ENCODE measurements around the gene ATP6V0E1. TPM values are rescaled to one million over a fixed set of nuclear protein-coding genes. Genes with fewer than 3 reads are reported as not detected.

Gene ATP6V0E1
- total and polyA plus RNA-seq, 2 of the 4 experiments (the other 2 are of a cell fraction), result 258 to 277 TPM

GRCh38 chr5:173035904-173036707, 52.5 kb downstream of the ATP6V0E1 start:
- Histone ChIP-seq H3K14ac (replicated peaks; ENCODE audit: low read depth, low read length) (no peak overlapping the region; the same call in none of the 2 replicates), H4K91ac (ENCODE audit: insufficient read depth, low read depth, low read length) (peak overlapping the region; percentile 14), H2BK15ac (ENCODE audit: low read depth, low read length) (no peak overlapping the region), H4K8ac (ENCODE audit: low read depth in 2 of 2, low read length in 2 of 2) (peak overlapping the region; percentile 50 to 81; a peak in 3 of 4 replicates), H2BK120ac (ENCODE audit: low read depth, low read length) (peak overlapping the region; percentile 2; the same call in 1 of the 2 replicates), H3K4ac (ENCODE audit: low read depth, low read length) (peak overlapping the region; percentile 45), H3K79me1 (ENCODE audit: low read depth in 1 of 2, low read length in 2 of 2) (peaks cover 25 to 36% of the 10 kb centered on the region in 2 experiments), H4K5ac (ENCODE audit: low read depth, low read length) (peak overlapping the region; percentile 1; the same call in 1 of the 2 replicates), H3K4me1 (ENCODE audit: control insufficient read depth, insufficient read depth, low read length) (peaks cover 9% of the 10 kb centered on the region), H3K9me1 (ENCODE audit: insufficient read depth, low read length) (peaks cover 15% of the 10 kb centered on the region), H3K9me3 (ENCODE audit: control insufficient read depth, insufficient read depth, low read length) (peaks cover 7% of the 10 kb centered on the region), H3K18ac (ENCODE audit: low read depth, low read length) (peak overlapping the region; percentile 94), H2AFZ (replicated peaks; ENCODE audit: low read length, poor library complexity) (no peak overlapping the region), H3K4me3 (ENCODE audit: insufficient read depth, low read depth, low read length) (no peak overlapping the region), H3K9ac (ENCODE audit: low read depth, low read length) (no peak overlapping the region), H3K4me2 (ENCODE audit: low read depth, low read length) (no peak overlapping the region; the same call in 1 of the 2 replicates), H3K56ac (ENCODE audit: extremely low read depth, insufficient read depth, low read length) (no peak overlapping the region), H3K23ac (ENCODE audit: low read depth, low read length) (no peak overlapping the region), H3K27me3 (ENCODE audit: control insufficient read depth, insufficient read depth, low read length) (no peaks in the 10 kb centered on the region), H3K27ac (ENCODE audit: insufficient read depth, low read length) (peak overlapping the region; percentile 73; the same call in 1 of the 2 replicates), H2AK9ac (replicated peaks; ENCODE audit: low read depth, low read length, poor library complexity) (no peak overlapping the region), H2BK5ac (ENCODE audit: low read depth, low read length, poor library complexity, severe bottlenecking) (peak overlapping the region; percentile 1), H2AK5ac (ENCODE audit: low read depth, low read length) (peak overlapping the region; percentile 47), H4K20me1 (ENCODE audit: insufficient read depth, low read length) (peaks cover 3% of the 10 kb centered on the region; the same call in 1 of the 2 replicates), H3K36me3 (ENCODE audit: control insufficient read depth, insufficient read depth, low read length) (peaks cover 17% of the 10 kb centered on the region), H2BK20ac (ENCODE audit: low read depth, low read length) (peak overlapping the region; percentile 41; the same call in 1 of the 2 replicates)
- ChIA-PET POLR2A (ENCODE audit: unreplicated experiment) (no interaction called here), CTCF (interaction anchor here (0.6 kb wide), 1 partner anchor 129 kb away, joined by 3 read pairs; no protein-coding TSS in a partner anchor)
- in situ Hi-C loops (cut with MboI; ENCODE audit: low sequenced_read_pairs) (no loop called here), dilution Hi-C loops (cut with HindIII; ENCODE audit: low sequenced_read_pairs, unreplicated experiment) (no loop called here), intact Hi-C loops (cut with micrococcal nuclease) (no loop called here)
- BruUV-seq (replicated peaks), result no TSS peak
- WGBS, 2 experiments (ENCODE audit: extremely low coverage in 2 of 2, insufficient read length in 1 of 2), result 84% methylated on average over 4 of the region's 24 CpGs; no CpG with 5 or more reads in 1 of the 2 experiments
- TF ChIP-seq RAD21 (IDR thresholded peaks at IDR 0.05; ENCODE audit: low read length), result no peak
- ATAC-seq (ENCODE audit: low read depth) (no peak), DNase-seq (no peak)
